HepG2 (cell line): Measurements from ENCODE around the gene CD302. TPM values are rescaled to one million over a fixed set of nuclear protein-coding genes. Genes with fewer than 3 reads are reported as not detected.

ENCODE experiments used
- CEBPB ChIP-seq: IDR thresholded peaks from 2 replicates; pipeline ENCODE4 v1.6.1; 2011; ENCODE audit warnings: low read depth, low read length, improper control_type of control experiment, borderline replicate concordance
- HNRNPH1 ChIP-seq: fragments of 200-400 bp; formaldehyde crosslinking; optimal IDR thresholded peaks from 2 replicates; pipeline ENCODE3; 2017; ENCODE audit warnings: mild to moderate bottlenecking, low read depth, low read length
- HOXA5 ChIP-seq: sonication (generic); formaldehyde crosslinking; IDR thresholded peaks from 2 replicates; pipeline ENCODE4 v1.4.0; 2020; ENCODE audit warnings: missing genetic modification reagents
- KDM1A ChIP-seq: IDR thresholded peaks from 2 replicates; pipeline ENCODE4 v1.6.1; 2016; ENCODE audit warnings: missing compliant biosample characterization
- LBX2 ChIP-seq: sonication (generic); formaldehyde crosslinking; IDR thresholded peaks from 2 replicates; pipeline ENCODE4 v1.5.0; 2020; ENCODE audit warnings: missing genetic modification reagents, mild to moderate bottlenecking, borderline replicate concordance
- MAFF ChIP-seq: IDR thresholded peaks from 2 replicates; pipeline ENCODE4 v1.6.1; 2011; ENCODE audit warnings: low read depth, low read length, improper control_type of control experiment
- MAFG ChIP-seq: sonication (generic); formaldehyde crosslinking; IDR thresholded peaks from 2 replicates; pipeline ENCODE4 v1.5.1; 2020; ENCODE audit warnings: mild to moderate bottlenecking, missing genetic modification reagents
- MBD4 ChIP-seq: IDR thresholded peaks from 2 replicates; pipeline ENCODE4 v1.6.1; 2012; ENCODE audit warnings: low read length, inconsistent platforms, borderline replicate concordance
- MXI1 ChIP-seq: IDR thresholded peaks from 3 replicates; pipeline ENCODE4 v1.6.1; 2012; ENCODE audit warnings: low read depth, low read length, inconsistent platforms, borderline replicate concordance
- NR2C2 ChIP-seq: sonication (generic); formaldehyde crosslinking; IDR thresholded peaks from 2 replicates; pipeline ENCODE4 v1.4.0; 2020; ENCODE audit warnings: missing genetic modification reagents, mild to moderate bottlenecking, moderate library complexity, borderline replicate concordance
- PHF8 ChIP-seq: sonication (generic); formaldehyde crosslinking; IDR thresholded peaks from 2 replicates; pipeline ENCODE4 v1.5.0; 2020; ENCODE audit warnings: missing genetic modification reagents
- RFX5 ChIP-seq: IDR thresholded peaks from 2 replicates; pipeline ENCODE4 v1.6.1; 2011; ENCODE audit warnings: low read depth, low read length, improper control_type of control experiment
- STAT6 ChIP-seq: sonication (generic); formaldehyde crosslinking; IDR thresholded peaks from 2 replicates; pipeline ENCODE4 v1.4.0; 2020; ENCODE audit warnings: missing genetic modification reagents, mild to moderate bottlenecking, borderline replicate concordance
- ZBTB37 ChIP-seq: sonication (generic); formaldehyde crosslinking; IDR thresholded peaks from 2 replicates; pipeline ENCODE4 v1.4.0; 2020; ENCODE audit warnings: mild to moderate bottlenecking, missing genetic modification reagents
- ZBTB4 ChIP-seq: sonication (generic); formaldehyde crosslinking; IDR thresholded peaks from 2 replicates; pipeline ENCODE4 v1.4.0; 2020; ENCODE audit warnings: missing genetic modification reagents, mild to moderate bottlenecking, borderline replicate concordance
- ZMYM3 ChIP-seq: sonication (generic); formaldehyde crosslinking; IDR thresholded peaks from 2 replicates; pipeline ENCODE4 v1.5.1; 2020; ENCODE audit warnings: mild to moderate bottlenecking, missing genetic modification reagents
- ZNF232 ChIP-seq: sonication (generic); formaldehyde crosslinking; IDR thresholded peaks from 2 replicates; pipeline ENCODE4 v1.4.0; 2020; ENCODE audit warnings: missing genetic modification reagents, borderline replicate concordance
- ZNF354B ChIP-seq: sonication (generic); formaldehyde crosslinking; IDR thresholded peaks from 2 replicates; pipeline ENCODE4 v1.8.0; 2022; ENCODE audit warnings: mild to moderate bottlenecking, missing genetic modification reagents
- ZNF383 ChIP-seq: sonication (generic); formaldehyde crosslinking; IDR thresholded peaks from 2 replicates; pipeline ENCODE4 v1.4.0; 2020; ENCODE audit warnings: missing genetic modification reagents, mild to moderate bottlenecking, borderline replicate concordance
- ZNF577 ChIP-seq: sonication (generic); formaldehyde crosslinking; IDR thresholded peaks from 2 replicates; pipeline ENCODE4 v1.4.0; 2020; ENCODE audit warnings: mild to moderate bottlenecking, low read depth, missing genetic modification reagents, borderline replicate concordance
- ZNF607 ChIP-seq: sonication (generic); formaldehyde crosslinking; IDR thresholded peaks from 2 replicates; pipeline ENCODE4 v1.5.1; 2020; ENCODE audit warnings: missing genetic modification reagents, mild to moderate bottlenecking, borderline replicate concordance
- ZNF883 ChIP-seq: sonication (generic); formaldehyde crosslinking; IDR thresholded peaks from 2 replicates; pipeline ENCODE4 v1.5.1; 2020; ENCODE audit warnings: mild to moderate bottlenecking, missing genetic modification reagents; ENCODE audit errors: not compliant biosample characterization
- polyA plus RNA-seq, 8 experiments: library from polyadenylated mRNA; depleted of rRNA in 3 of 8; stranded (reverse) in 7 of 8; unstranded in 1 of 8; fragments of >200 nt; fragmentation: Illumina TruSeq in 4 of 8; extraction: Trizol in 4 of 8; gene quantifications; 2 replicates each; pipeline versions ENCODE4 v1.2.1 to v1.2.3, GENCODE V29; 2011 to 2016; ENCODE audit warnings: low read depth in 4 of 8, missing spikeins in 1 of 8, mixed read lengths in 1 of 8; ENCODE audit not compliant: insufficient read depth in 1 of 8
- total RNA-seq, 5 experiments: library from RNA; depleted of rRNA; stranded (reverse); fragments of >200 nt; fragmentation: Illumina TruSeq; extraction: Trizol; gene quantifications; 2 replicates each; pipeline ENCODE4 v1.2.3, GENCODE V29; 2016; ENCODE audit warnings: low read depth in 1 of 5

Gene CD302
- total and polyA plus RNA-seq, 2 of the 13 experiments (the other 11 are each of a cell fraction or from before 2014, with no cell fraction given): 8.0 to 15.6 TPM

- TF ChIP-seq ZNF383 (CRISPR knock-in tag) (no peak), HNRNPH1 (no peak), HOXA5 (peak; percentile 44), KDM1A (CRISPR knock-in tag) (no peak), CEBPB (peak; percentile 34; the same call in 1 of the 2 replicates), ZNF883 (CRISPR knock-in tag) (peak; percentile 96), ZNF607 (CRISPR knock-in tag) (peak; percentile 95), PHF8 (CRISPR knock-in tag) (peak; percentile 85), MBD4 (no peak), ZBTB4 (peak; percentile 90), MAFG (CRISPR knock-in tag) (no peak), ZNF577 (CRISPR knock-in tag) (no peak), MXI1 (peak; percentile 26; the same call in 1 of the 3 replicates), LBX2 (CRISPR knock-in tag) (peak; percentile 96; the same call in 1 of the 2 replicates), MAFF (no peak), NR2C2 (CRISPR knock-in tag) (peak; percentile 58; the same call in 1 of the 2 replicates), ZNF232 (peak; percentile 71; the same call in 1 of the 2 replicates), STAT6 (CRISPR knock-in tag) (no peak), RFX5 (no peak), ZBTB37 (no peak), ZNF354B (CRISPR knock-in tag) (no peak), ZMYM3 (CRISPR knock-in tag) (peak; percentile 56; the same call in 1 of the 2 replicates)
Measured at GRCh38 chr2:159797543-159798375, at the start of gene CD302 (continued).
